Smooth muscle cell (in vitro differentiated cells): Measurements from ENCODE around the gene BIRC6. TPM values are rescaled to one million over a fixed set of nuclear protein-coding genes. Genes with fewer than 3 reads are reported as not detected.

Experiments
- DNase-seq: peaks from one replicate; lab custom pipeline; 2025; ENCODE audit not compliant: unreplicated experiment; lab: John Stamatoyannopoulos, UW
- H2AFZ ChIP-seq: fragments of 200-600 bp; sonication (generic); 2 replicates; pipeline ENCODE4 v1.6.0; 2016; ENCODE audit warnings: antibody characterized with exemption, low read depth, mild to moderate bottlenecking
- H3F3A ChIP-seq: fragments of 200-600 bp; sonication (generic); 2 replicates; pipeline ENCODE4 v1.6.0; 2017; ENCODE audit warnings: antibody characterized with exemption, low read depth
- H3K27ac ChIP-seq: fragments of 200-600 bp; sonication (generic); 2 replicates; pipeline ENCODE4 v1.5.1; 2016; ENCODE audit warnings: low read depth, mild to moderate bottlenecking
- H3K27me3 ChIP-seq: fragments of 200-600 bp; sonication (generic); 2 replicates; pipeline ENCODE4 v1.6.1; 2016; ENCODE audit warnings: low read depth, mild to moderate bottlenecking
- H3K36me3 ChIP-seq: fragments of 200-600 bp; sonication (generic); 2 replicates; pipeline ENCODE4 v1.5.1; 2016; ENCODE audit warnings: low read depth
- H3K4me1 ChIP-seq: fragments of 200-600 bp; sonication (generic); 2 replicates; pipeline ENCODE4 v1.5.1; 2016; ENCODE audit warnings: low read depth
- H3K4me2 ChIP-seq: fragments of 200-600 bp; sonication (generic); 2 replicates; pipeline ENCODE4 v1.6.0; 2016; ENCODE audit warnings: mild to moderate bottlenecking
- H3K4me3 ChIP-seq: fragments of 200-600 bp; sonication (generic); 2 replicates; pipeline ENCODE4 v1.5.1; 2016; ENCODE audit warnings: mild to moderate bottlenecking
- H3K79me2 ChIP-seq: fragments of 200-600 bp; sonication (generic); 2 replicates; pipeline ENCODE4 v1.6.0; 2016; ENCODE audit warnings: low read depth, mild to moderate bottlenecking
- H3K9ac ChIP-seq: fragments of 200-600 bp; sonication (generic); 2 replicates; pipeline ENCODE4 v1.6.0; 2016; ENCODE audit warnings: low read depth
- H3K9me3 ChIP-seq: fragments of 200-600 bp; sonication (generic); replicated peaks from 2 replicates; pipeline ENCODE4 v1.5.1; 2016; ENCODE audit warnings: low read depth
- H4K20me1 ChIP-seq: fragments of 200-600 bp; sonication (generic); 2 replicates; pipeline ENCODE4 v1.6.0; 2016; ENCODE audit warnings: low read depth
- WGBS: methylation state at CpG from one replicate; pipeline ENCODE4 v1.1.7; 2016; ENCODE audit warnings: low lambda C conversion rate; 5-methylcytosine and 5-hydroxymethylcytosine counted together
- polyA plus RNA-seq: library from polyadenylated mRNA; unstranded; fragments of >200 nt; fragmentation: Nextera tagmentation; extraction: Ambion mirVana; gene quantifications from 2 replicates; pipeline ENCODE4 v1.2.1, GENCODE V29; 2016
- total RNA-seq: library from RNA; depleted of rRNA; stranded (reverse); fragments of >200 nt; gene quantifications from 2 replicates; pipeline ENCODE4 v1.2.3, GENCODE V29; 2014
- TF ChIP-seq, protein P1 (sequence below): fragments of 200-600 bp; sonication (generic); IDR thresholded peaks from 2 replicates; pipeline ENCODE4 v1.5.1; 2017; ENCODE audit warnings: borderline replicate concordance, mild to moderate bottlenecking, antibody characterized with exemption; ENCODE audit not compliant: insufficient read depth, poor library complexity, severe bottlenecking

Gene BIRC6
- total and polyA plus RNA-seq, 2 experiments from 2014 or later: 12.4 to 79.8 TPM

DNA sequence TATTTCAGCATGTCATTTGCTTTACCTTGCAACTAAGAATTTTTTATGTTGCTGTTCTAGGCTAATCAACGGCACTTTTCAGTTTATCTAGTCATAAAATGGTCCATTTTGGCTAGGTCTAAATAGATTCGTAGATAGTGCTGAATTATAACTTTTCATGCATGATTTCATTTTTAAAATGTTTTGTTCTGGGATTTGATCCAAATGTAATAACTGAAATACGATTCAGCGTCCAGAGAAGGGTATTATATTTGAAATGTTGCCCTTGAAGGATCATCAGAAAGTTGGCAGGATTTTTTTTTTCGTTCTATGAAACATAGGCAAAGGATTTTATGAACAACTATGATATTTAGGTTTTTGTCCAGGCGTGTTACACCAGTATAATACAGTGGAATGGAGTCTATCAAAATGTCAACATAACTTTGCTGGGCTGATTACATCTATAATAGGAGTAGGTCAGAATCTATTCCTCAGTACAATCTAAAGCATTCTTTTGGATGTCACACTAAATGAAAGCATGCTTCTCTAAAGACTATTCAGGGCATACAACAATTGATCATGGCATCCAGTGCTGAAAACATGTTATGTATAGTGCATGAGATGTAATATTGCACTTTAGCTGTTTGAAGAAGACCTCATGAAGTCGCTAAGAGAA lies 295.9 kb downstream of the BIRC6 start:
- H3K4me2 ChIP-seq: no peak overlapping the region
- no peak for DNase-seq
- no peak overlapping the region for H3K4me3 ChIP-seq

DNA sequence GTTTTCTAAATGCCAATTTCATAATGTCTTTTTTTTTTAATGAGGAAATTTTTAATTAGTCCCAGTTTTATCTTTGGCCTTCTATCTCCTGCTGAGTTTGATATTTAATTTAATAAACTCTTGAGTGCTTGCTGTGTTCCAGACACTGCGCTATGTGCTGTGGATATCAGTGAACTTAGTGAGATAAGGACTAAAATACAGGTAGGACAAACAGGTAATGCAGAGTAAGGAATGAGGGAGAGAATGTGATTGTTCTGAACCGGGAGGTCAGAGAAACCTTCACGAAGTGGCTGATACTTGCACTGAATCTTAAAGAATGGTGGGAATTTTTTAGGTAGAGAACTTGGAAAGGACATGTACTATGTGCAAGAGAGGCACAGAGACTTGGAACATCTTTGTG lies 299.2 kb downstream of the BIRC6 start:
- H3K79me2 ChIP-seq: no peaks in the 10 kb centered on the region
- no peak overlapping the region for H3K4me3 ChIP-seq
- no peak overlapping the region for H3K9ac ChIP-seq
- no peak overlapping the region for H3K4me2 ChIP-seq
- no peaks in the 10 kb centered on the region for H3F3A ChIP-seq
- no peaks in the 10 kb centered on the region for H3K27me3 ChIP-seq
- H3K4me1 ChIP-seq: no peaks in the 10 kb centered on the region
- no peak overlapping the region for H3K27ac ChIP-seq
- no peaks in the 10 kb centered on the region for H3K36me3 ChIP-seq
- no peaks in the 10 kb centered on the region for H4K20me1 ChIP-seq
- no peak overlapping the region for H2AFZ ChIP-seq
- TF ChIP-seq, protein P1, sequence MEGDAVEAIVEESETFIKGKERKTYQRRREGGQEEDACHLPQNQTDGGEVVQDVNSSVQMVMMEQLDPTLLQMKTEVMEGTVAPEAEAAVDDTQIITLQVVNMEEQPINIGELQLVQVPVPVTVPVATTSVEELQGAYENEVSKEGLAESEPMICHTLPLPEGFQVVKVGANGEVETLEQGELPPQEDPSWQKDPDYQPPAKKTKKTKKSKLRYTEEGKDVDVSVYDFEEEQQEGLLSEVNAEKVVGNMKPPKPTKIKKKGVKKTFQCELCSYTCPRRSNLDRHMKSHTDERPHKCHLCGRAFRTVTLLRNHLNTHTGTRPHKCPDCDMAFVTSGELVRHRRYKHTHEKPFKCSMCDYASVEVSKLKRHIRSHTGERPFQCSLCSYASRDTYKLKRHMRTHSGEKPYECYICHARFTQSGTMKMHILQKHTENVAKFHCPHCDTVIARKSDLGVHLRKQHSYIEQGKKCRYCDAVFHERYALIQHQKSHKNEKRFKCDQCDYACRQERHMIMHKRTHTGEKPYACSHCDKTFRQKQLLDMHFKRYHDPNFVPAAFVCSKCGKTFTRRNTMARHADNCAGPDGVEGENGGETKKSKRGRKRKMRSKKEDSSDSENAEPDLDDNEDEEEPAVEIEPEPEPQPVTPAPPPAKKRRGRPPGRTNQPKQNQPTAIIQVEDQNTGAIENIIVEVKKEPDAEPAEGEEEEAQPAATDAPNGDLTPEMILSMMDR: no peak
- no peak for DNase-seq
- H3K9me3 ChIP-seq: no peaks in the 10 kb centered on the region
- WGBS: 97% methylated on average over 3 of the region's 3 CpGs

More for the DNA sequence above, 295.9 kb downstream of the BIRC6 start:
- Histone ChIP-seq H3K27ac (no peak overlapping the region), H3K9me3 (no peaks in the 10 kb centered on the region), H3K27me3 (no peaks in the 10 kb centered on the region), H3K9ac (no peak overlapping the region), H3K36me3 (no peaks in the 10 kb centered on the region), H3K79me2 (no peaks in the 10 kb centered on the region), H3K4me1 (no peaks in the 10 kb centered on the region), H3F3A (no peaks in the 10 kb centered on the region), H4K20me1 (no peaks in the 10 kb centered on the region), H2AFZ (no peak overlapping the region)
- TF ChIP-seq, protein P1: no peak
- WGBS: 96% methylated on average over 7 of the region's 7 CpGs

GRCh38 chr2:32663864-32664263 lies 307.0 kb downstream of the BIRC6 start:
- TF ChIP-seq, protein P1: no peak
- Histone ChIP-seq H3F3A (no peaks in the 10 kb centered on the region), H2AFZ (no peak overlapping the region), H4K20me1 (no peaks in the 10 kb centered on the region), H3K79me2 (no peaks in the 10 kb centered on the region), H3K9me3 (no peaks in the 10 kb centered on the region), H3K27ac (no peak overlapping the region), H3K4me1 (no peaks in the 10 kb centered on the region), H3K4me2 (no peak overlapping the region), H3K9ac (no peak overlapping the region), H3K27me3 (no peaks in the 10 kb centered on the region), H3K4me3 (no peak overlapping the region), H3K36me3 (no peaks in the 10 kb centered on the region)
- 95% methylated on average over 8 of the region's 8 CpGs for WGBS
- no peak for DNase-seq

DNA sequence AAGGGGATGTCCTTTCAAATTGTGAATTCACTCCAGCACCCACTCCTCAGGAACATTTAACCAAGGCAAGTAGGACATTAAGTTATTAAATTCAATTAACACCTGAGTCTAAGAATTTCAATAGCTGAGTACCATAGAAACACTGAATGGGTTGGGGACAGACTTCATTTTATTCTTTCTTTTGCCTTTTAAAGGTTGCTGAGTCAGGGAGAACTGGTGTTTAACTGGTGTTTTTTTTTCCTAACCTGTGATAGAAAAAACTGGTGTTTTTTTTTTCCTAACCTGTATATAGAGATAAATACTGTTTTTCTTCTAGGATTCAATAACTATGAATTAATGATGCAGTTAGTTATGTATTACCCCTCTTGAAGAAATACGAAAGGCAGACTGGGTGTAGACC lies 309.9 kb downstream of the BIRC6 start:
- no peaks in the 10 kb centered on the region for H4K20me1 ChIP-seq
- no peaks in the 10 kb centered on the region for H3K4me1 ChIP-seq
- H3K79me2 ChIP-seq: no peaks in the 10 kb centered on the region
- H3K4me3 ChIP-seq: no peak overlapping the region
- no peak overlapping the region for H3K4me2 ChIP-seq
- H3K9ac ChIP-seq: no peak overlapping the region
- H3K27me3 ChIP-seq: no peaks in the 10 kb centered on the region
- H3K9me3 ChIP-seq: no peaks in the 10 kb centered on the region
- no peak overlapping the region for H2AFZ ChIP-seq
- DNase-seq: no peak
- no peaks in the 10 kb centered on the region for H3F3A ChIP-seq
- no peaks in the 10 kb centered on the region for H3K36me3 ChIP-seq
- TF ChIP-seq, protein P1: no peak
- WGBS: 91% methylated on average over 1 of the region's 1 CpG
- H3K27ac ChIP-seq: no peak overlapping the region
